WI38 (cell line): ENCODE measurements around the gene ADGRL4.

ENCODE experiments used
- H3K4me3 ChIP-seq: 2 replicates; pipeline ENCODE4 v1.5.1; 2011; ENCODE audit warnings: low read depth, mild to moderate bottlenecking, control low read depth, low read length
- CTCF ChIP-seq: IDR thresholded peaks from 2 replicates; pipeline ENCODE4 v1.5.1; 2012; ENCODE audit warnings: low read depth, mild to moderate bottlenecking, control low read depth, low read length

Gene ADGRL4

GRCh38 chr1:78919150-78919549 is 87.4 kb downstream of the ADGRL4 start:
- no peak overlapping the region for H3K4me3 ChIP-seq
- TF ChIP-seq CTCF = no peak

GRCh38 chr1:78918157-78918556 is 88.4 kb downstream of the ADGRL4 start:
- no peak overlapping the region for H3K4me3 ChIP-seq
- TF ChIP-seq CTCF = no peak

- no peak for TF ChIP-seq CTCF
- no peak overlapping the region for H3K4me3 ChIP-seq
Measured at GRCh38 chr1:78916986-78917385, 89.5 kb downstream of the ADGRL4 start.

- H3K4me3 ChIP-seq = no peak overlapping the region
- TF ChIP-seq CTCF = no peak
Measured at GRCh38 chr1:78913950-78914349, 92.6 kb downstream of the ADGRL4 start.

- no peak for TF ChIP-seq CTCF
- H3K4me3 ChIP-seq = no peak overlapping the region
Measured at GRCh38 chr1:78911956-78912880, 94.3 kb downstream of the ADGRL4 start.

GRCh38 chr1:78902641-78903040 is 103.9 kb downstream of the ADGRL4 start:
- no peak overlapping the region for H3K4me3 ChIP-seq
- no peak for TF ChIP-seq CTCF

GRCh38 chr1:78894811-78895210 is 111.7 kb downstream of the ADGRL4 start:
- no peak for TF ChIP-seq CTCF
- no peak overlapping the region for H3K4me3 ChIP-seq
